Measurements from ENCODE around the gene FURIN. TPM values are rescaled to one million over a fixed set of nuclear protein-coding genes. Genes with fewer than 3 reads are reported as not detected.

Gene FURIN
- total and polyA plus RNA-seq, 2 of the 8 experiments (the other 6 are each of a cell fraction or from before 2014, with no cell fraction given), result 15.8 to 32.1 TPM

DNA sequence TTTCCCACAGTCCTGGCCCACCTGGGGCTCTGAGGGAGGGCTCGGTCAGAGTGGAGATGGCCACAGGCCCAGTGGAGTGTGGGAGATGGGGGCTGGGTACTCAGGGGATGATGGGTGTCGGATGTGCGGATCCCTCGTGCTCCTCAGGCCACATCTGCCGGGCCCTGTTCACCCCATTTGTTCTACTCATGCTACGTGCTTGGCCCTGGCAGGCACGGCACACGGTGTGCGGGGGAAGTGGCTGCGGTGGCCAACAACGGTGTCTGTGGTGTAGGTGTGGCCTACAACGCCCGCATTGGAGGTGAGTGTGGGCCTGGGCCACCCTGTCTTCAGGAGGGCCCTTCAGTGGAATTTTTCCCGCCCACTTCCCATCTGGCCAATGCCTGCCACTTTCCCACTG, 8.9 kb downstream of the FURIN start:
- H3K56ac ChIP-seq (replicated peaks; ENCODE audit: insufficient read length, low read depth, low read length), result no peak overlapping the region
- H3K4me3 ChIP-seq (ENCODE audit: extremely low read depth in 1 of 4, insufficient read depth in 2 of 4, low read depth in 3 of 4, low read length in 4 of 4), result no peak overlapping the region
- peaks cover 5 to 18% (median 13%) of the 10 kb centered on the region in 4 experiments; a peak in 5 of 8 replicates for H3K36me3 ChIP-seq (ENCODE audit: control insufficient read depth in 2 of 4, insufficient read depth in 4 of 4, low read length in 3 of 4)
- no peak overlapping the region for H3K4ac ChIP-seq (replicated peaks; ENCODE audit: insufficient read length, low read depth, low read length)
- H2BK15ac ChIP-seq (ENCODE audit: low read length), result no peak overlapping the region
- no peak overlapping the region for H4K5ac ChIP-seq (ENCODE audit: insufficient read length, low read depth, low read length)
- no peak for DNase-seq (ENCODE audit: low read depth in 1 of 2, low spot score in 2 of 2)
- H4K91ac ChIP-seq (replicated peaks; ENCODE audit: insufficient read length, low read length), result no peak overlapping the region
- peaks cover 0 to 5% of the 10 kb centered on the region in 2 experiments; a peak in 2 of 4 replicates for H3K79me2 ChIP-seq (ENCODE audit: control insufficient read depth in 1 of 2, insufficient read depth in 2 of 2, low read length in 2 of 2)
- H3K23ac ChIP-seq (ENCODE audit: insufficient read length), result no peak overlapping the region
- H3K14ac ChIP-seq (ENCODE audit: insufficient read length), result no peak overlapping the region
- FAIRE-seq, result no peak
- H3K9me3 ChIP-seq (ENCODE audit: insufficient read depth in 2 of 2, low read depth in 1 of 2, low read length in 1 of 2), result no peaks in the 10 kb centered on the region
- no peak overlapping the region for H2AK5ac ChIP-seq (ENCODE audit: low read depth, low read length)
- no peak overlapping the region for H2BK20ac ChIP-seq (ENCODE audit: low read length)
- no peak overlapping the region for H2AFZ ChIP-seq (ENCODE audit: low read length)
- H3K9ac ChIP-seq (replicated peaks in 1 of 4; ENCODE audit: extremely low read depth in 1 of 4, low read depth in 3 of 4, low read length in 3 of 4), result no peak overlapping the region
- no peaks in the 10 kb centered on the region for H3K27me3 ChIP-seq (replicated peaks in 1 of 4; ENCODE audit: control insufficient read depth in 3 of 4, extremely low read depth in 1 of 4, insufficient read depth in 3 of 4, low read length in 3 of 4)
- H3K18ac ChIP-seq (ENCODE audit: extremely low read depth, low read length), result no peak overlapping the region
- H4K8ac ChIP-seq (ENCODE audit: extremely low read depth, insufficient read depth, low read length), result no peak overlapping the region
- H2BK120ac ChIP-seq (replicated peaks; ENCODE audit: low read depth, low read length), result no peak overlapping the region
- no peak overlapping the region for H3K27ac ChIP-seq (ENCODE audit: low read depth, low read length)
- H2BK5ac ChIP-seq (ENCODE audit: low read depth, low read length), result no peak overlapping the region
- H3K23me2 ChIP-seq (ENCODE audit: low read depth, low read length), result 0 out of 2 replicates have a peak, but pooled peaks cover 1% of the 10 kb centered on the region
- 96% methylated on average over 14 of the region's 14 CpGs; no CpG with 5 or more reads in 1 of the 2 experiments for WGBS, 2 experiments (ENCODE audit: extremely low coverage in 1 of 2, insufficient coverage in 1 of 2, insufficient read length in 1 of 2, insufficient replicate concordance in 2 of 2, low coverage in 1 of 2, low lambda C conversion rate in 2 of 2, missing lambda C conversion rate in 1 of 2)
- H3K79me1 ChIP-seq (ENCODE audit: low read depth, low read length), result peaks cover 2% of the 10 kb centered on the region; the same call in 1 of the 2 replicates
- peaks cover 0 to 6% of the 10 kb centered on the region in 2 experiments for H4K20me1 ChIP-seq (replicated peaks in 1 of 2; ENCODE audit: control insufficient read depth in 1 of 2, insufficient read depth in 2 of 2, low read length in 2 of 2)
- H3K4me1 ChIP-seq (replicated peaks in 1 of 4; ENCODE audit: control insufficient read depth in 3 of 4, insufficient read depth in 4 of 4, low read length in 3 of 4), result peaks cover 11 to 23% (median 15%) of the 10 kb centered on the region in 4 experiments
- no peak overlapping the region for H3K4me2 ChIP-seq (ENCODE audit: insufficient read depth in 1 of 2, low read depth in 2 of 2, low read length in 2 of 2)
- H2BK12ac ChIP-seq (ENCODE audit: low read depth, low read length), result no peak overlapping the region
- POLR2A ChIA-PET (ENCODE audit: partially characterized antibody), result no interaction called here
- CTCF ChIA-PET (ENCODE audit: partially characterized antibody), result no interaction called here
- TF ChIP-seq NANOG (IDR thresholded peaks at IDR 0.05; ENCODE audit: insufficient read depth, low read depth, low read length, poor library complexity, severe bottlenecking) (no peak), HDAC2 (IDR thresholded peaks at IDR 0.05; ENCODE audit: borderline replicate concordance in 1 of 2, low read depth in 2 of 2, low read length in 2 of 2) (no peak), HDAC6 (IDR thresholded peaks at IDR 0.05; ENCODE audit: low read depth, low read length) (no peak), SIX5 (IDR thresholded peaks at IDR 0.05; ENCODE audit: low read depth, low read length) (no peak), POLR2A (IDR thresholded peaks at IDR 0.05; ENCODE audit: control extremely low read depth in 1 of 2, low read depth in 2 of 2, low read length in 2 of 2) (no peak), EZH2 (IDR thresholded peaks at IDR 0.05; ENCODE audit: low read depth, low read length, severe bottlenecking) (no peak), TBP (IDR thresholded peaks at IDR 0.05; ENCODE audit: low read depth, low read length) (no peak), KDM4A (IDR thresholded peaks at IDR 0.05; ENCODE audit: low read depth, low read length, severe bottlenecking) (no peak), KDM1A (IDR thresholded peaks at IDR 0.05; ENCODE audit: borderline replicate concordance, low read length) (no peak), SP2 (IDR thresholded peaks at IDR 0.05; ENCODE audit: low read length) (no peak), ASH2L (IDR thresholded peaks at IDR 0.05; ENCODE audit: low read length) (no peak), TAF7 (optimal IDR thresholded peaks at IDR 0.05; ENCODE audit: borderline replicate concordance, low read depth, low read length) (no peak)
- TF ChIP-seq, protein P1, sequence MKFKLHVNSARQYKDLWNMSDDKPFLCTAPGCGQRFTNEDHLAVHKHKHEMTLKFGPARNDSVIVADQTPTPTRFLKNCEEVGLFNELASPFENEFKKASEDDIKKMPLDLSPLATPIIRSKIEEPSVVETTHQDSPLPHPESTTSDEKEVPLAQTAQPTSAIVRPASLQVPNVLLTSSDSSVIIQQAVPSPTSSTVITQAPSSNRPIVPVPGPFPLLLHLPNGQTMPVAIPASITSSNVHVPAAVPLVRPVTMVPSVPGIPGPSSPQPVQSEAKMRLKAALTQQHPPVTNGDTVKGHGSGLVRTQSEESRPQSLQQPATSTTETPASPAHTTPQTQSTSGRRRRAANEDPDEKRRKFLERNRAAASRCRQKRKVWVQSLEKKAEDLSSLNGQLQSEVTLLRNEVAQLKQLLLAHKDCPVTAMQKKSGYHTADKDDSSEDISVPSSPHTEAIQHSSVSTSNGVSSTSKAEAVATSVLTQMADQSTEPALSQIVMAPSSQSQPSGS (IDR thresholded peaks at IDR 0.05; ENCODE audit: low read length), result no peak

Measured in H1 (cell line).